Heart left ventricle (tissue), 16 donors: Measurements from ENCODE around the gene KAT8. TPM values are rescaled to one million over a fixed set of nuclear protein-coding genes. Genes with fewer than 3 reads are reported as not detected.

Source experiments
- ATAC-seq, 4 donors: fragments of 200-7000 bp; cut with Tn5 transposase; one replicate each; pipeline ENCODE4 v1.9.1; 2020 to 2022; ENCODE audit warnings: moderate library complexity in 4 of 4, mild to moderate bottlenecking in 3 of 4, moderate number of reproducible peaks in 1 of 4
- DNase-seq, 5 donors: peaks; one replicate each; pipeline ENCODE4 v3.0.0-alpha.2; 2020
- H3K27ac ChIP-seq, 12 donors: fragments of 200-600 bp; sonication (generic) in 4 of 12; one replicate each; pipeline versions ENCODE4 v1.5.0 to v1.8.0; 2016 to 2022; ENCODE audit warnings: mild to moderate bottlenecking in 2 of 12
- H3K27me3 ChIP-seq, 9 donors: fragments of 200-600 bp; sonication (generic) in 2 of 9; one replicate each; pipeline versions ENCODE4 v1.5.1 to v1.8.0; 2016 to 2022; ENCODE audit warnings: mild to moderate bottlenecking in 3 of 9
- H3K36me3 ChIP-seq, 9 donors: fragments of 200-600 bp; sonication (generic) in 2 of 9; one replicate each; pipeline versions ENCODE4 v1.5.0 to v1.8.0; 2018 to 2022; ENCODE audit warnings: mild to moderate bottlenecking in 2 of 9
- H3K4me1 ChIP-seq, 12 donors: fragments of 200-600 bp; sonication (generic) in 4 of 12; one replicate each; pipeline versions ENCODE4 v1.5.0 to v1.8.0; 2016 to 2022; ENCODE audit warnings: mild to moderate bottlenecking in 3 of 12
- H3K4me3 ChIP-seq, 12 donors: fragments of 200-600 bp; sonication (generic) in 4 of 12; one replicate each; pipeline versions ENCODE4 v1.5.0 to v1.8.0; 2017 to 2022; ENCODE audit warnings: mild to moderate bottlenecking in 9 of 12, moderate library complexity in 4 of 12
- H3K9me3 ChIP-seq, 12 donors: fragments of 200-600 bp; sonication (generic) in 4 of 12; one replicate each; pipeline versions ENCODE4 v1.5.0 to v1.8.0; 2016 to 2022; ENCODE audit warnings: mild to moderate bottlenecking in 1 of 12
- CTCF ChIP-seq, 12 donors: fragments of 200-600 bp; sonication (generic) in 4 of 12; IDR thresholded peaks; one replicate each; pipeline versions ENCODE4 v1.5.0 to v1.8.0; 2018 to 2022; ENCODE audit warnings: antibody characterized with exemption in 12 of 12, mild to moderate bottlenecking in 5 of 12
- POLR2A ChIP-seq, 2 donors: fragments of 450-650 bp; IDR thresholded peaks; one replicate each; pipeline ENCODE4 v1.6.1; 2017; ENCODE audit warnings: antibody characterized with exemption in 2 of 2, mild to moderate bottlenecking in 2 of 2, moderate library complexity in 2 of 2
- WGBS, 4 donors: extraction: QIAGEN DNeasy Blood & Tissue Kit in 2 of 4; methylation state at CpG; one replicate each; pipeline versions ENCODE4 v1.1.5 to v1.1.7; 2013 to 2018; 5-methylcytosine and 5-hydroxymethylcytosine counted together
- intact Hi-C, 10 donors: fragments of 100-400 bp; cut with DNase I; formaldehyde crosslinking; loops; one replicate each; pipeline versions ENCODE4 v1.11.1 to v1.14.2; 2022
- polyA plus RNA-seq, 2 donors: library from polyadenylated mRNA; stranded (reverse); fragments of 200-250 nt; gene quantifications; one replicate each; pipeline ENCODE4 v1.2.3, GENCODE V29; 2013
- total RNA-seq, 9 donors: library from RNA; depleted of rRNA in 2 of 9; stranded (reverse); fragments of >200 nt in 2 of 9; fragmentation: NEBNext Ultra II Directional in 3 of 9; extraction: Animal tissue kit (Norgen Biotek cat#: 25700) in 3 of 9; gene quantifications; one replicate each; pipeline versions ENCODE4 v1.1.0 to v1.2.4, GENCODE V29; 2016 to 2023
- donor health status: ischemic (EF 13 %, LVEDD 7.1; RV severe dilation, severe dysfunction).
- donor health status: healthy with polysubstance abuse.
- donor health status: DM: no; HTN: yes; CAD: no.
- donor health status: DM: no; HTN: no; CAD: no.
- donor health status: ischemic (EF 25% LVEDD 6.9; RV normal size, moderate dysfunction).
- donor health status: ischemic (EF 25% LVEDD 5.7; RV mildly dilated, moderate dysfunction).
- donor health status: healthy.
- donor health status: DM: yes; HTN: yes; CAD: no.
- donor health status: ischemic (EF 35%, LVEDD 5.7; RV mildly dilated, moderate dysfunction).
- donor health status: nonischemic (EF 11% LVEDD 7.7; RV severe dilation, severe dysfunction).
- donor health status: DM: yes; HTN: yes; CAD: no.
- donor health status: PGD.
- donor health status: ischemic (EF 29% LVEDD 5.4; RV normal size, mild dysfunction).
- donor health status: nonischemic (EF 23%, LVEDD 6.1; RV moderate dilation, normal function).

Gene KAT8
- total and polyA plus RNA-seq, 11 donors, result 52.8 to 83.2 (median 64.7) TPM

DNA sequence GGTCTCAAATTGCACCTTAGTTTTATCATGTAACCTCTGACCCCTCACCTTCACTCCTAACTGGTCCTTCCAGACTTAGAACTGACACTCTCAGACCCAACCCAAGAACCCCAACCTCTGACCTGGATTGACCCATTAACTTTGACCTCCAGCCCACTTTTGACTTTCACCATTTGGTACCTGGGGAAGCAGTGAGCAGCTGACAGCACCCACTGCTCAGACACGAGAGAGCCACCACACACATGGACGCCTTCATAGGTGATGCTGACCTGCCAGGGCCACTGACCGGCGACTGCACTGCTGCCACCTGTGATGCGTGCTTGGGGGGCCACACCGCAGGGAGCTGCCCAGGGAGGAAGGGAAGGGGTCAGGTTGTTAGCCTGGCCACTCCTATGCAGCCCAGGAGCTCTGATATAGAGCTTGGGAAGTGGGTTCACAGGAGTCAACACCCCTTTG lies 15.6 kb downstream of the KAT8 start:
- WGBS, 4 donors, result 74 to 94% (median 91%) methylated on average over 5 to 6 of the region's 6 CpGs
- H3K4me1 ChIP-seq, result peaks cover 0 to 48% (median 16%) of the 10 kb centered on the region in 12 donors
- TF ChIP-seq CTCF (IDR thresholded peaks at IDR 0.05) (no peak), POLR2A (IDR thresholded peaks at IDR 0.05) (no peak)
- DNase-seq (no peak), ATAC-seq (no peak)
- no peaks in the 10 kb centered on the region for H3K27me3 ChIP-seq
- no peak overlapping the region for H3K4me3 ChIP-seq
- H3K9me3 ChIP-seq, result no peaks in the 10 kb centered on the region
- intact Hi-C loops, result no loop called here
- peaks cover 4 to 46% (median 42%) of the 10 kb centered on the region in 9 donors for H3K36me3 ChIP-seq
- H3K27ac ChIP-seq, result no peak overlapping the region

GRCh38 chr16:31134091-31134571 lies 16.7 kb downstream of the KAT8 start:
- ATAC-seq, result no peak
- no peak for DNase-seq
- Histone ChIP-seq H3K27me3 (no peaks in the 10 kb centered on the region), H3K36me3 (peaks cover 4 to 37% (median 33%) of the 10 kb centered on the region in 9 donors), H3K4me1 (peaks cover 0 to 48% (median 15%) of the 10 kb centered on the region in 12 donors), H3K9me3 (no peaks in the 10 kb centered on the region), H3K27ac (no peak overlapping the region), H3K4me3 (no peak overlapping the region)
- intact Hi-C loops, result no loop called here
- 18 to 28% (median 21%) methylated on average over 5 of the region's 5 CpGs for WGBS, 4 donors
- TF ChIP-seq POLR2A (IDR thresholded peaks at IDR 0.05) (no peak), CTCF (IDR thresholded peaks at IDR 0.05) (no peak)

DNA sequence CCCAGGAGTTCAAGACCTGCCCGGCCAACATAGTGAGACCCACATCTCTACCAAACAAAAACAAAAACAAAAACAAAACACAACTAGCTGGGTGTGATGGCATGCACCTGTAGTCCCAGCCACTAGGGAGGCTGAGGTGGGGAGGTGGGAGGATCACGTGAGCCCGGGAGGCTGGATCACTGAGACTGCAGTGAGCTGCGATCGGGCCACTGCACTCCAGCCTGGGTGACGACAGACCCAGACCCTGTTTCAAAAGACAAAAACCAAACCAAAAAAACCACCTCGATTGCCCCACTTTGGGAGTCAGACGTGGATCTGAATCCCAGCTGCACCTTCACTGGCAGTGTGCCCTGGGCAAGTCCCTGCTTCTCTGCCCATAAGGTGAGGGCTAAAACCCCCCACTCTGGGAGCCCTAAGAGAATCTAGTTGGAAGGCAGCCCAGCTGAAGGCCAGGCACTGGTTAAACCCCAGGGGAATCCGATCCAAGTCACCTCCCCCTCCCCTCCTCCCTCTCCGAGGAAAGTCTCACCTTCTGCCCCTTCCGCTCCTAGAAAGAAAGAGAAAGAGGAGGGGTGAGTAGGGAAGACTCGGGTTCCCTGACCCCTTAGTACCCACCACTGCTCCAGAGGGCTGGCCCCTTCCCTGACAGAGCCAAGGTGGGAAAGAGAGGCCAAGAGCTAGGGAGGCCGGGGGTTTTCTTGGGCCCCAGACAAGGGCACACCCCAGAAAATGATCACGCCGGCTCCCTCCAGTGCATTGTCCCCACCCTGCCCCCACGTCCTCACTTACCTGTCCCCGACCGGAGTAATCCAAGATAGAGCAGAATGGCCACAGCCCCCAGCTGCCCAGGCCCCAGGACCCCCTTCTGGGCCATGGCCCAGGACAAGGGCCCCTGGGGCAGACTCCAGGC lies 17.4 kb downstream of the KAT8 start:
- H3K27me3 ChIP-seq, result no peaks in the 10 kb centered on the region
- WGBS, 4 donors, result 25 to 37% (median 32%) methylated on average over 18 of the region's 18 CpGs
- TF ChIP-seq CTCF (IDR thresholded peaks at IDR 0.05), result no peak
- peaks cover 0 to 43% (median 14%) of the 10 kb centered on the region in 12 donors for H3K4me1 ChIP-seq
- H3K36me3 ChIP-seq, result peaks cover 4 to 31% (median 26%) of the 10 kb centered on the region in 9 donors
- intact Hi-C loops, result no loop called here
- DNase-seq (no peak), ATAC-seq (no peak)
- no peaks in the 10 kb centered on the region for H3K9me3 ChIP-seq
- no peak overlapping the region for H3K4me3 ChIP-seq
- no peak overlapping the region for H3K27ac ChIP-seq

DNA sequence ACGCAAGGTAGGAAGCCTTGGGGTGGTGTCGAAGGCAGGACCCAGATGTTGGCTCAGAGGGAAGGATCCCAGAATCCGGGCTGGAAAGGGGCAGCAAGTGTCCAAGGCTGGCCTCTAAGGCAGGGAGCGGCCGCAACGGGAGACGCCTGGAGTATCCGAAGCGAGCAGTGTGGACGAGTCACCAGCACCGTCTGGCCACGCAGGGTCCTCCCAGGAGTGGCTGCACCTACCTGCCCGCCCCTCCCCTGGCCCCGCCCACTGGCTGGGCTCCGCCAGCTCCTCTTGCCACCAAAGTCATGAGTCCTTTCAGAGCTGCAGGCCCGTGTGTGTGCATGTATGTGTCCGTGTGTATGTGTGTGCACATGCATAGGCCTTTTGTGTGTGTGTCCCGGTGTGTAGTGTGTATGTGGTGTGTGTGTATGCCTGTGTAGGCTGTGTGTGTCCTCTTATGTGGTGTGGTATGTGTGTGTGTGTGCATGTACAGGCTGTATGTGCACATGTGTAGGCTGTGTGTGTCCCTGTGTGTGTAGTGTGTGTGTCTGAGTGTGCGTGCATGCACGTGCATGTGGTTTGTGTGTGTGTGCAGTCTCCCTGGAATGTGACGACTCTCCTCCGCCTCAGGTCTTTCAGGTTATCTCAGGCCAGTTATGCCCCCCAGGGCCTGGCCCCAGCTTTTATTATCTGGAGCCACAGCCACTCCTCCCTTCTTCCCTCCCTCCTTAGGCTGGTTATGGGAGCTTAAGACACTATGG lies 18.2 kb downstream of the KAT8 start, which contains the start of gene PRSS8:
Gene PRSS8 (minus strand): TSS at position 193 of the 752 bp plus-strand sequence. CDS start 229 bp downstream, outside the sequence.
- Histone ChIP-seq H3K4me1 (peaks cover 0 to 40% (median 14%) of the 10 kb centered on the region in 12 donors), H3K36me3 (peaks cover under 1 to 23% (median 19%) of the 10 kb centered on the region in 9 donors), H3K9me3 (no peaks in the 10 kb centered on the region), H3K27me3 (no peaks in the 10 kb centered on the region), H3K27ac (no peak within 1 kb of the TSS), H3K4me3 (no peak within 1 kb of the TSS)
- TF ChIP-seq CTCF (IDR thresholded peaks at IDR 0.05), result no peak
- TF ChIP-seq POLR2A (IDR thresholded peaks at IDR 0.05), result no peak
- intact Hi-C loops, result no loop called here
- WGBS, 4 donors, result 54 to 67% (median 62%) methylated on average over 6 to 22 of the region's 22 CpGs
- ATAC-seq (peak in 1 of 4 donors; percentile 6), DNase-seq (no peak)
